H1 (cell line): ENCODE measurements around the gene TJP2. TPM values are rescaled to one million over a fixed set of nuclear protein-coding genes. Genes with fewer than 3 reads are reported as not detected.

Experiments
- CTCF ChIA-PET: fragments of 300-600 bp; sonication (Branson Sonifier 250); formaldehyde crosslinking; loops from one replicate; lab custom pipeline; 2021; ENCODE audit not compliant: partially characterized antibody; lab: Charles Lee
- POLR2A ChIA-PET: fragments of 300-600 bp; sonication (Branson Sonifier 250); formaldehyde crosslinking; loops from one replicate; lab custom pipeline; 2021; ENCODE audit warnings: inconsistent platforms; ENCODE audit not compliant: partially characterized antibody; lab: Charles Lee
- DNase-seq, 2 experiments: peaks; one replicate each; pipeline versions ENCODE4 v3.0.0 to v3.0.0-alpha.2; 2010 to 2022; ENCODE audit warnings: low spot score in 2 of 2, low read depth in 1 of 2, mixed read lengths in 1 of 2
- FAIRE-seq: peaks from 2 replicates; lab custom pipeline; 2011; peaks lifted over from hg19 to GRCh38; lab: Jason Lieb, UNC
- H2AFZ ChIP-seq: 2 replicates; pipeline ENCODE4 v1.8.1; 2012; ENCODE audit warnings: low read length, inconsistent platforms
- H2AK5ac ChIP-seq: 2 replicates; pipeline ENCODE4 v1.6.1; 2013; ENCODE audit warnings: low read depth, low read length
- H2BK120ac ChIP-seq: replicated peaks from 2 replicates; pipeline ENCODE3; 2013; ENCODE audit warnings: low read depth, low read length, inconsistent platforms
- H2BK12ac ChIP-seq: 2 replicates; pipeline ENCODE4 v1.6.1; 2013; ENCODE audit warnings: low read depth, low read length
- H2BK15ac ChIP-seq: 2 replicates; pipeline ENCODE4 v1.6.1; 2013; ENCODE audit warnings: low read length
- H2BK20ac ChIP-seq: 2 replicates; pipeline ENCODE4 v1.6.1; 2013; ENCODE audit warnings: low read length
- H2BK5ac ChIP-seq: 2 replicates; pipeline ENCODE4 v1.6.1; 2013; ENCODE audit warnings: low read depth, low read length
- H3K14ac ChIP-seq: 2 replicates; pipeline ENCODE4 v1.6.1; 2013; ENCODE audit warnings: inconsistent platforms; ENCODE audit not compliant: insufficient read length
- H3K18ac ChIP-seq: 2 replicates; pipeline ENCODE4 v1.6.1; 2013; ENCODE audit warnings: low read length; ENCODE audit errors: extremely low read depth
- H3K23ac ChIP-seq: 2 replicates; pipeline ENCODE4 v1.6.1; 2013; ENCODE audit warnings: inconsistent platforms; ENCODE audit not compliant: insufficient read length
- H3K23me2 ChIP-seq: 2 replicates; pipeline ENCODE4 v1.6.1; 2013; ENCODE audit warnings: low read depth, low read length
- H3K27ac ChIP-seq: 2 replicates; pipeline ENCODE4 v1.6.1; 2011; ENCODE audit warnings: low read depth, low read length, inconsistent platforms
- H3K27me3 ChIP-seq, 4 experiments: replicated peaks in 1 of 4; 1 replicate in 1 of 4; 2 replicates in 3 of 4; pipeline versions ENCODE4 v1.6.1 to v1.8.1; 2011 to 2013; ENCODE audit warnings: low read length in 3 of 4, mild to moderate bottlenecking in 3 of 4, inconsistent platforms in 2 of 4, mixed read lengths in 2 of 4, moderate library complexity in 1 of 4; ENCODE audit not compliant: control insufficient read depth in 3 of 4, insufficient read depth in 3 of 4; ENCODE audit errors: extremely low read depth in 1 of 4
- H3K36me3 ChIP-seq, 4 experiments: 2 replicates each; pipeline versions ENCODE4 v1.6.1 to v1.8.1; 2011 to 2013; ENCODE audit warnings: mild to moderate bottlenecking in 4 of 4, low read length in 3 of 4, moderate library complexity in 2 of 4, control low read depth in 1 of 4, inconsistent platforms in 1 of 4; ENCODE audit not compliant: insufficient read depth in 4 of 4, control insufficient read depth in 2 of 4
- H3K4ac ChIP-seq: replicated peaks from 2 replicates; pipeline ENCODE3; 2013; ENCODE audit warnings: low read length, low read depth, mixed read lengths, inconsistent platforms; ENCODE audit not compliant: insufficient read length
- H3K4me1 ChIP-seq, 4 experiments: replicated peaks in 1 of 4; 1 replicate in 1 of 4; 2 replicates in 3 of 4; pipeline versions ENCODE4 v1.6.1 to v1.8.1; 2011 to 2013; ENCODE audit warnings: low read length in 3 of 4, inconsistent platforms in 2 of 4, mixed read lengths in 1 of 4; ENCODE audit not compliant: insufficient read depth in 4 of 4, control insufficient read depth in 3 of 4
- H3K4me2 ChIP-seq, 2 experiments: 2 replicates each; pipeline versions ENCODE4 v1.6.1 to v1.8.1; 2011 to 2013; ENCODE audit warnings: low read depth in 2 of 2, low read length in 2 of 2, control low read depth in 1 of 2, inconsistent platforms in 1 of 2, mild to moderate bottlenecking in 1 of 2; ENCODE audit not compliant: insufficient read depth in 1 of 2
- H3K4me3 ChIP-seq, 4 experiments: fragments of 200-600, 300-600 bp in 1 of 4; sonication (generic), shearing (Covaris generic), sonication (Bioruptor Twin) in 1 of 4; 2 replicates each; pipeline versions ENCODE4 v1.5.1 to v1.8.1; 2011 to 2016; ENCODE audit warnings: low read length in 4 of 4, low read depth in 3 of 4, control low read depth in 2 of 4, inconsistent platforms in 2 of 4, mild to moderate bottlenecking in 2 of 4, mixed read lengths in 1 of 4, moderate library complexity in 1 of 4; ENCODE audit not compliant: insufficient read depth in 2 of 4; ENCODE audit errors: extremely low read depth in 1 of 4
- H3K56ac ChIP-seq: replicated peaks from 2 replicates; pipeline ENCODE3; 2013; ENCODE audit warnings: low read depth, mild to moderate bottlenecking, mixed read lengths, low read length, inconsistent platforms; ENCODE audit not compliant: insufficient read length
- H3K79me1 ChIP-seq: 2 replicates; pipeline ENCODE4 v1.6.1; 2013; ENCODE audit warnings: low read depth, low read length, control low read depth
- H3K79me2 ChIP-seq, 2 experiments: 2 replicates each; pipeline versions ENCODE4 v1.6.1 to v1.8.1; 2012 to 2013; ENCODE audit warnings: low read length in 2 of 2, mild to moderate bottlenecking in 2 of 2, inconsistent platforms in 1 of 2; ENCODE audit not compliant: insufficient read depth in 2 of 2, control insufficient read depth in 1 of 2
- H3K9ac ChIP-seq, 4 experiments: replicated peaks in 1 of 4; 1 replicate in 1 of 4; 2 replicates in 3 of 4; pipeline versions ENCODE4 v1.6.1 to v1.8.1; 2011 to 2013; ENCODE audit warnings: low read depth in 3 of 4, low read length in 3 of 4, control low read depth in 2 of 4, mild to moderate bottlenecking in 2 of 4, moderate library complexity in 2 of 4, inconsistent platforms in 1 of 4; ENCODE audit errors: extremely low read depth in 1 of 4
- H3K9me3 ChIP-seq, 2 experiments: 2 replicates each; pipeline versions ENCODE4 v1.6.1 to v1.8.1; 2012 to 2013; ENCODE audit warnings: mild to moderate bottlenecking in 2 of 2, moderate library complexity in 2 of 2, control low read depth in 1 of 2, inconsistent platforms in 1 of 2, low read depth in 1 of 2, low read length in 1 of 2, mixed read lengths in 1 of 2; ENCODE audit not compliant: insufficient read depth in 2 of 2
- H4K20me1 ChIP-seq, 2 experiments: replicated peaks in 1 of 2; 2 replicates each; pipeline versions ENCODE3 to v1.8.1; 2011 to 2013; ENCODE audit warnings: inconsistent platforms in 2 of 2, low read length in 2 of 2, mild to moderate bottlenecking in 1 of 2; ENCODE audit not compliant: insufficient read depth in 2 of 2, control insufficient read depth in 1 of 2
- H4K5ac ChIP-seq: 2 replicates; pipeline ENCODE4 v1.6.1; 2013; ENCODE audit warnings: low read length, low read depth, mixed read lengths, inconsistent platforms; ENCODE audit not compliant: insufficient read length
- H4K8ac ChIP-seq: 2 replicates; pipeline ENCODE4 v1.8.0; 2013; ENCODE audit warnings: mild to moderate bottlenecking, moderate library complexity, low read length, inconsistent platforms; ENCODE audit not compliant: insufficient read depth; ENCODE audit errors: extremely low read depth
- H4K91ac ChIP-seq: replicated peaks from 2 replicates; pipeline ENCODE3; 2013; ENCODE audit warnings: low read length, mixed read lengths, inconsistent platforms; ENCODE audit not compliant: insufficient read length
- BCL11A ChIP-seq, 2 experiments: IDR thresholded peaks; one replicate each; pipeline ENCODE4 v1.6.1; 2011; ENCODE audit warnings: low read depth in 2 of 2, low read length in 2 of 2, mild to moderate bottlenecking in 2 of 2
- RAD21 ChIP-seq, 2 experiments: IDR thresholded peaks in 1 of 2; conservative IDR thresholded peaks in 1 of 2; 2 replicates each; pipeline ENCODE4 v1.6.1; 2011; ENCODE audit warnings: low read depth in 2 of 2, low read length in 2 of 2, improper control_type of control experiment in 1 of 2, inconsistent platforms in 1 of 2, mild to moderate bottlenecking in 1 of 2, moderate library complexity in 1 of 2
- WGBS, 2 experiments: shearing (Covaris generic) in 1 of 2; methylation state at CpG; one replicate each; pipeline versions ENCODE4 v1.1.6 to v1.1.7; 2013 to 2015; ENCODE audit warnings: low lambda C conversion rate in 2 of 2, mixed read lengths in 2 of 2, inconsistent platforms in 1 of 2, low coverage in 1 of 2, missing lambda C conversion rate in 1 of 2; ENCODE audit not compliant: insufficient replicate concordance in 2 of 2, insufficient coverage in 1 of 2, insufficient read length in 1 of 2; ENCODE audit errors: extremely low coverage in 1 of 2, missing lambda C conversion rate in 1 of 2; 5-methylcytosine and 5-hydroxymethylcytosine counted together
- polyA plus RNA-seq, 7 experiments: library from polyadenylated mRNA; depleted of rRNA in 3 of 7; stranded (reverse) in 5 of 7; unstranded in 2 of 7; fragments of >200 nt in 5 of 7; fragments of 200-250 nt in 2 of 7; gene quantifications; 1 replicate in 5 of 7; 2 replicates in 1 of 7; 4 replicates in 1 of 7; pipeline versions ENCODE4 v1.2.1 to v1.2.3, GENCODE V29; 2011 to 2013; ENCODE audit warnings: missing spikeins in 2 of 7, mixed read lengths in 2 of 7
- total RNA-seq: library from RNA; stranded (reverse); fragmentation: NEBNext Ultra II Directional; extraction: Animal tissue kit (Norgen Biotek cat#: 25700); gene quantifications from 2 replicates; pipeline ENCODE4 v1.2.1, GENCODE V29; 2021
- TF ChIP-seq, protein P1 (sequence below), 3 experiments: IDR thresholded peaks; 1 replicate in 2 of 3; 2 replicates in 1 of 3; pipeline versions ENCODE4 v1.5.1 to v1.6.1; 2011; ENCODE audit warnings: low read length in 3 of 3, mild to moderate bottlenecking in 3 of 3, inconsistent platforms in 2 of 3, low read depth in 1 of 3, moderate library complexity in 1 of 3; ENCODE audit not compliant: insufficient read depth in 1 of 3; ENCODE audit errors: control extremely low read depth in 1 of 3

TJP2 gene
- total and polyA plus RNA-seq, 2 of the 8 experiments (the other 6 are each of a cell fraction or from before 2014, with no cell fraction given) = 54.9 to 137 TPM

DNA sequence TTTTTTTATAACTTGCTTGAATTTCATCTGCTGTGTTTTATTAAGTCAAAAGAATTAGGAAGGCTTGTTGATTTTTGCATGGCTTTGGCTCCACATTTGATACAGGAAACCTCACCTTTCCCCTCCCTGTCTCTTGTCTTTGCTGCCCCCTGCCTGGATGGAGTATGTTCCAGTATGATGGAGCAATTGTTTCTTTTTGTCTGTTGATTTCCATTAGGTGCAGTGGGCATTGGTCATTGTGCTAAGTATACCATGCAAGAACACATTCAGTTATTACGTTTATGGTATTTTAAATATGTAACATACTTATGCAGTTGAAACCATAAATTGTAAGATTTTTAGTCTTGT, 19.6 kb downstream of the TJP2 start:
- Histone ChIP-seq H3K27me3 (no peaks in the 10 kb centered on the region), H3K4ac (no peak overlapping the region), H3K9me3 (no peaks in the 10 kb centered on the region), H2BK12ac (no peak overlapping the region), H3K23me2 (no peaks in the 10 kb centered on the region), H3K18ac (no peak overlapping the region), H2AK5ac (no peak overlapping the region), H3K9ac (no peak overlapping the region), H2AFZ (no peak overlapping the region), H2BK15ac (no peak overlapping the region), H4K91ac (no peak overlapping the region), H3K4me1 (peaks cover 0 to 14% (median 2%) of the 10 kb centered on the region in 4 experiments; a peak in 3 of 7 replicates), H3K56ac (no peak overlapping the region), H2BK20ac (no peak overlapping the region), H3K4me2 (no peak overlapping the region), H3K23ac (no peak overlapping the region), H3K27ac (no peak overlapping the region), H4K8ac (no peak overlapping the region), H3K79me2 (peaks cover 0 to 83% of the 10 kb centered on the region in 2 experiments; a peak in 3 of 4 replicates), H4K5ac (no peak overlapping the region), H2BK120ac (no peak overlapping the region), H3K36me3 (no peaks in the 10 kb centered on the region), H3K79me1 (peaks cover 8% of the 10 kb centered on the region), H3K4me3 (no peak overlapping the region), H4K20me1 (peaks cover 6 to 9% of the 10 kb centered on the region in 2 experiments), H3K14ac (no peak overlapping the region), H2BK5ac (no peak overlapping the region)
- 76% methylated on average over 1 of the region's 1 CpG; no CpG with 5 or more reads in 1 of the 2 experiments for WGBS, 2 experiments
- FAIRE-seq (no peak), DNase-seq (no peak)
- CTCF ChIA-PET = interaction anchor here (0.5 to 6.7 kb wide), 33 partner anchors 9 to 1142 kb away, joined by 3 to 100 read pairs (median 5); no protein-coding TSS in a partner anchor
- TF ChIP-seq, protein P1, sequence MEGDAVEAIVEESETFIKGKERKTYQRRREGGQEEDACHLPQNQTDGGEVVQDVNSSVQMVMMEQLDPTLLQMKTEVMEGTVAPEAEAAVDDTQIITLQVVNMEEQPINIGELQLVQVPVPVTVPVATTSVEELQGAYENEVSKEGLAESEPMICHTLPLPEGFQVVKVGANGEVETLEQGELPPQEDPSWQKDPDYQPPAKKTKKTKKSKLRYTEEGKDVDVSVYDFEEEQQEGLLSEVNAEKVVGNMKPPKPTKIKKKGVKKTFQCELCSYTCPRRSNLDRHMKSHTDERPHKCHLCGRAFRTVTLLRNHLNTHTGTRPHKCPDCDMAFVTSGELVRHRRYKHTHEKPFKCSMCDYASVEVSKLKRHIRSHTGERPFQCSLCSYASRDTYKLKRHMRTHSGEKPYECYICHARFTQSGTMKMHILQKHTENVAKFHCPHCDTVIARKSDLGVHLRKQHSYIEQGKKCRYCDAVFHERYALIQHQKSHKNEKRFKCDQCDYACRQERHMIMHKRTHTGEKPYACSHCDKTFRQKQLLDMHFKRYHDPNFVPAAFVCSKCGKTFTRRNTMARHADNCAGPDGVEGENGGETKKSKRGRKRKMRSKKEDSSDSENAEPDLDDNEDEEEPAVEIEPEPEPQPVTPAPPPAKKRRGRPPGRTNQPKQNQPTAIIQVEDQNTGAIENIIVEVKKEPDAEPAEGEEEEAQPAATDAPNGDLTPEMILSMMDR (IDR thresholded peaks at IDR 0.05; ENCODE audit: control extremely low read depth in 1 of 3, insufficient read depth in 1 of 3, low read depth in 1 of 3, low read length in 3 of 3) = peak in 2 of 3 experiments; percentile 20 to 38; a peak in 2 of 4 replicates
- TF ChIP-seq RAD21 (IDR thresholded peaks at IDR 0.05 in 1 of 2, conservative IDR thresholded peaks at IDR 0.05 in 1 of 2; ENCODE audit: low read depth in 2 of 2, low read length in 2 of 2) (peak; percentile 51 to 62; a peak in 3 of 4 replicates), BCL11A (IDR thresholded peaks at IDR 0.05; ENCODE audit: low read depth in 2 of 2, low read length in 2 of 2) (no peak)
- POLR2A ChIA-PET = interaction anchor here (0.9 kb wide), 1 partner anchor 30 kb away, joined by 3 read pairs; no protein-coding TSS in a partner anchor
